Mesothelial cell of epicardium (in vitro differentiated cells): ENCODE measurements around the gene SH2D7. TPM values are rescaled to one million over a fixed set of nuclear protein-coding genes. Genes with fewer than 3 reads are reported as not detected.

Experiments
- DNase-seq, 2 experiments: peaks; one replicate each; pipeline ENCODE4 v3.0.0; 2021; ENCODE audit warnings: low spot score in 2 of 2; ENCODE audit not compliant: unreplicated experiment in 2 of 2
- H3K27ac Mint-ChIP-seq: 2 replicates; pipeline ENCODE4 v1.8.0; 2021; ENCODE audit warnings: mixed read lengths
- H3K27me3 Mint-ChIP-seq: 2 replicates; pipeline ENCODE4 v1.8.0; 2021; ENCODE audit warnings: low read depth, mixed read lengths
- H3K36me3 Mint-ChIP-seq: 2 replicates; pipeline ENCODE4 v1.8.0; 2021; ENCODE audit warnings: mixed read lengths
- H3K4me1 Mint-ChIP-seq: 2 replicates; pipeline ENCODE4 v1.8.0; 2021; ENCODE audit warnings: mixed read lengths
- H3K4me3 Mint-ChIP-seq: 2 replicates; pipeline ENCODE4 v1.8.0; 2021; ENCODE audit warnings: mild to moderate bottlenecking, moderate library complexity, mixed read lengths
- H3K9me3 Mint-ChIP-seq: 2 replicates; pipeline ENCODE4 v1.8.0; 2021; ENCODE audit warnings: mixed read lengths
- total RNA-seq: library from RNA; stranded (reverse); gene quantifications from 3 replicates; pipeline ENCODE4 v1.2.1, GENCODE V29; 2021
- TF ChIP-seq, protein P1 (sequence below): fragments of 200-600 bp; sonication (generic); IDR thresholded peaks from one replicate; pipeline ENCODE4 v1.5.0; 2021; ENCODE audit warnings: antibody characterized with exemption; ENCODE audit not compliant: unreplicated experiment

Gene SH2D7
- total RNA-seq, 1 donor from 2014 or later, result not detected

DNA sequence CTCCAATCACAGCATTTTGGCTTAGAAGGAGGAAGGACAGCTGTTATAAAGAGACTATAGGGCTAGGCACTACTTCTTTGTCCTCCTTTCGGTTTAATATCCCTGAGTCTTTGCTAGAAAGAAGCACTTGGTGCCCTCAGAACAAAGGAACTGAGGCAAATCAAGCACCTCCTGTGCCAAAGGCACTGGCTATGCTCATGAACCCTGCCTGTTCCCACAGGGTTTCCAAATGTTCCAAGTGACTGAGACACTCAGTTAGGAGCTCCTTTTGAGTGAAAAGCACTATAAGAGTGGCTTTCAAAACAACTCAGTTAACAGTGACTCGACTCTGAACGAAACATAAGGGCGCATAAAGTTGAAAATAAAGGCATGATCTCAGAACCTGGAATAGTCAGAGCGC, 39.8 kb upstream of the SH2D7 start:
- TF ChIP-seq, protein P1, sequence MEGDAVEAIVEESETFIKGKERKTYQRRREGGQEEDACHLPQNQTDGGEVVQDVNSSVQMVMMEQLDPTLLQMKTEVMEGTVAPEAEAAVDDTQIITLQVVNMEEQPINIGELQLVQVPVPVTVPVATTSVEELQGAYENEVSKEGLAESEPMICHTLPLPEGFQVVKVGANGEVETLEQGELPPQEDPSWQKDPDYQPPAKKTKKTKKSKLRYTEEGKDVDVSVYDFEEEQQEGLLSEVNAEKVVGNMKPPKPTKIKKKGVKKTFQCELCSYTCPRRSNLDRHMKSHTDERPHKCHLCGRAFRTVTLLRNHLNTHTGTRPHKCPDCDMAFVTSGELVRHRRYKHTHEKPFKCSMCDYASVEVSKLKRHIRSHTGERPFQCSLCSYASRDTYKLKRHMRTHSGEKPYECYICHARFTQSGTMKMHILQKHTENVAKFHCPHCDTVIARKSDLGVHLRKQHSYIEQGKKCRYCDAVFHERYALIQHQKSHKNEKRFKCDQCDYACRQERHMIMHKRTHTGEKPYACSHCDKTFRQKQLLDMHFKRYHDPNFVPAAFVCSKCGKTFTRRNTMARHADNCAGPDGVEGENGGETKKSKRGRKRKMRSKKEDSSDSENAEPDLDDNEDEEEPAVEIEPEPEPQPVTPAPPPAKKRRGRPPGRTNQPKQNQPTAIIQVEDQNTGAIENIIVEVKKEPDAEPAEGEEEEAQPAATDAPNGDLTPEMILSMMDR, result no peak
- Mint-ChIP-seq H3K36me3 (no peaks in the 10 kb centered on the region), H3K4me1 (peaks cover 72% of the 10 kb centered on the region), H3K27ac (peak overlapping the region; percentile 89), H3K9me3 (no peaks in the 10 kb centered on the region), H3K4me3 (no peak overlapping the region), H3K27me3 (no peaks in the 10 kb centered on the region)
- no peak for DNase-seq

DNA sequence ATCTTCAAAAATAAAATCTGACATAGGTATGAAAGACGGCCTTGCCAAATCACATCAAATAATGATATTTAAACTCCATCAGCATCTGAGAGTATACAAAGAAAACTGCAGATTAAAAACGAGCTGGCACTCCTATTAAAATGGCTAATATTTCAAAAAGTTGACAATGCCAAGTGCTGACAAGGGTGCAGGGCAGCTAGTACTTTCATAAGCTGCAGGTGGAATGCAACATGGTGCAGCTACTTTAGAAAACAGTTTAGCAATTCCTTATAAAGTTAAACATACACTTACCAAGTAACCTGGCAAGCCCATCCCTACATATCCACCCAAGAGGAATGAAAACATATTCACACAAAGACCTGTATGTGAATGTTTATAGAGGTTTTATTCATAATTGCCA, 37.8 kb upstream of the SH2D7 start:
- Mint-ChIP-seq H3K27me3 (no peaks in the 10 kb centered on the region), H3K27ac (no peak overlapping the region), H3K4me3 (no peak overlapping the region), H3K4me1 (peaks cover 53% of the 10 kb centered on the region), H3K36me3 (no peaks in the 10 kb centered on the region), H3K9me3 (no peaks in the 10 kb centered on the region)
- TF ChIP-seq, protein P1, result no peak
- DNase-seq, result no peak

GRCh38 chr15:78054966-78055365, 37.4 kb upstream of the SH2D7 start:
- Mint-ChIP-seq H3K9me3 (no peaks in the 10 kb centered on the region), H3K4me1 (peaks cover 48% of the 10 kb centered on the region), H3K27me3 (no peaks in the 10 kb centered on the region), H3K27ac (no peak overlapping the region), H3K36me3 (no peaks in the 10 kb centered on the region), H3K4me3 (no peak overlapping the region)
- DNase-seq, result no peak
- TF ChIP-seq, protein P1, result no peak

DNA sequence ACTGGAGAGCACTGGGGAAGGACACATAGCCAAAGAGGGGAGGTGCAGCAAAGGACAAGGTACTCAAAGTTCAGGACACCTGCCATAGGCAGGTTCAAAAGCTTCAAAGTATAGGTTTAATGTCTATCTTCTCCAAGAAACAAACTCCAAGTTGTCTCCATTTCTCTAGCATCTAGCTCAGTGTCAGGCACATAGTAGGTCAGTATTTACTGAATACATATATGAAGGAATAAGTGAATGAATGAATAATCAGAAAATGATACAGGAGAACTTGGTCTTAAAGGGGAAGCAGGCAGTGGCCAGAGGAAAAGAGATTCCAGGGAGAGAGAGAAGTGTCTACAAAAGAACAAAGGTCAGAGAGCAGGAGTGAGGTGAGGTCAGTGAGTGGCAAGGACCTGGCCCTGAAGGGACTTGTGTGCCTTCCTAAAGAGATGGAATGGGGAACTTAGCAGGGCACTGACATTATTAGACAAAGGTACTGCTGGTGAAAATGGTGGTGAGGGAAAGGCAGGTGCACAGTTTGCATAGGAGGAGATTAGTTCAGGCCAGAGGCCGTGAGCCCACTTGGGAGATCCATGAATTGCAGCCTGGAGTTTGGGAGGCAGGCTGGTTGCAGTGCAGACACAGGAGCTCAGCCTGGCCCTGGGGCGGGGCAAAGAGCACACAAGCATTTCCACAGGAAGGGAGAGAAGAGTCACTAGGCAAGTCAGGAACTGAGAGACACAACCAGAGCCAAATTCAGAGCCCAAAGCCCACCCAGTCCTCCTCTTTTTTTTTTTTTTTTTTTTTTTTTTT, 36.2 kb upstream of the SH2D7 start:
- Mint-ChIP-seq H3K9me3 (no peaks in the 10 kb centered on the region), H3K27me3 (no peaks in the 10 kb centered on the region), H3K36me3 (no peaks in the 10 kb centered on the region), H3K4me3 (no peak overlapping the region), H3K4me1 (peaks cover 38% of the 10 kb centered on the region), H3K27ac (peak overlapping the region; percentile 67)
- DNase-seq, result no peak
- TF ChIP-seq, protein P1, result no peak

DNA sequence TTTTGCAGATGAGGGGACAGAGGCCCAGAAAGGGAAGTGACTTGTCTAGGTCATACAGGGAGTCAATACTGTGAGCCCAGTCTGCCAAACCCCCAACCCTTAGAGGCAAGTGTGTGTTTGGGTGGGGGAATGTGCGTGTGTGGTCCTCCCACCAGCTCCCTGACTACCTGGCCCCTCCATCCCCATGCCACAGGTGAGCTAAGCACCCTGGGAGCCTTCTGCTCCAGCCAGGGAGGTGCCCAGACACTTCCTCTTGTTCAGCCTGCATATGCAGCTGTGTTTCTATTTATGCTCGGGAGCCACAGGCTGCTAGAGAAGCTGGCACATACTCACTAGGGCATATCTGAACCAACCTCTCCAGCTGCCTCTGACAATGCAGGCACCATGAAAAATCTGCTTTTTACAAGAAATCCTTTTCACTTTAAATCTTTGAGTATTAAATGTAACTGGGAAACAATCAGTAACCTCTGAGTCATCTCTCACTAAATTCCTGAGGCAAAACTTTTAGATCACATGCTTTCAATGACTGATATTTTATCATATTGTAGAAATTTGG, 35.6 kb upstream of the SH2D7 start:
- Mint-ChIP-seq H3K27me3 (no peaks in the 10 kb centered on the region), H3K36me3 (no peaks in the 10 kb centered on the region), H3K9me3 (no peaks in the 10 kb centered on the region), H3K27ac (peak overlapping the region; percentile 18), H3K4me3 (no peak overlapping the region), H3K4me1 (peaks cover 33% of the 10 kb centered on the region)
- no peak for DNase-seq
- TF ChIP-seq, protein P1, result no peak
